ENCODE measurements around the gene JAK1.

- TF ChIP-seq, protein P1, sequence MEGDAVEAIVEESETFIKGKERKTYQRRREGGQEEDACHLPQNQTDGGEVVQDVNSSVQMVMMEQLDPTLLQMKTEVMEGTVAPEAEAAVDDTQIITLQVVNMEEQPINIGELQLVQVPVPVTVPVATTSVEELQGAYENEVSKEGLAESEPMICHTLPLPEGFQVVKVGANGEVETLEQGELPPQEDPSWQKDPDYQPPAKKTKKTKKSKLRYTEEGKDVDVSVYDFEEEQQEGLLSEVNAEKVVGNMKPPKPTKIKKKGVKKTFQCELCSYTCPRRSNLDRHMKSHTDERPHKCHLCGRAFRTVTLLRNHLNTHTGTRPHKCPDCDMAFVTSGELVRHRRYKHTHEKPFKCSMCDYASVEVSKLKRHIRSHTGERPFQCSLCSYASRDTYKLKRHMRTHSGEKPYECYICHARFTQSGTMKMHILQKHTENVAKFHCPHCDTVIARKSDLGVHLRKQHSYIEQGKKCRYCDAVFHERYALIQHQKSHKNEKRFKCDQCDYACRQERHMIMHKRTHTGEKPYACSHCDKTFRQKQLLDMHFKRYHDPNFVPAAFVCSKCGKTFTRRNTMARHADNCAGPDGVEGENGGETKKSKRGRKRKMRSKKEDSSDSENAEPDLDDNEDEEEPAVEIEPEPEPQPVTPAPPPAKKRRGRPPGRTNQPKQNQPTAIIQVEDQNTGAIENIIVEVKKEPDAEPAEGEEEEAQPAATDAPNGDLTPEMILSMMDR (IDR thresholded peaks at IDR 0.05), result no peak
- TF ChIP-seq POLR2A (IDR thresholded peaks at IDR 0.05), result no peak
These were observed 127.9 kb downstream of the JAK1 start for GRCh38 chr1:64838486-64838885.
